ENCODE data around the gene B3GALNT1.

The B3GALNT1 gene

GRCh38 chr3:161104561-161105551, at the start of gene B3GALNT1:
TSS of gene B3GALNT1 (minus strand) at chr3:161105349. CDS start at chr3:161086754, 18,595 bp downstream.
- peak; percentile 9 for DNase-seq

- no peak for DNase-seq
Measured at GRCh38 chr3:161153480-161153879, 48.3 kb upstream of the B3GALNT1 start.

GRCh38 chr3:161150001-161150525, 44.9 kb upstream of the B3GALNT1 start:
- no peak for DNase-seq

- no peak for DNase-seq
Measured at GRCh38 chr3:161149529-161149928, 44.4 kb upstream of the B3GALNT1 start.

GRCh38 chr3:161148832-161149475, 43.8 kb upstream of the B3GALNT1 start:
- DNase-seq = no peak

GRCh38 chr3:161142486-161142885, 37.3 kb upstream of the B3GALNT1 start:
- DNase-seq = no peak

GRCh38 chr3:161139686-161140085, 34.5 kb upstream of the B3GALNT1 start:
- no peak for DNase-seq

- DNase-seq = no peak
Measured at GRCh38 chr3:161137260-161137659, 32.1 kb upstream of the B3GALNT1 start.

GRCh38 chr3:161132391-161132790, 27.2 kb upstream of the B3GALNT1 start:
- DNase-seq = no peak

GRCh38 chr3:161126495-161126894, 21.3 kb upstream of the B3GALNT1 start:
- DNase-seq = no peak

- DNase-seq = no peak
Measured at GRCh38 chr3:161117646-161118045, 12.5 kb upstream of the B3GALNT1 start.

- DNase-seq = no peak
Measured at GRCh38 chr3:161108840-161109239, 3.7 kb upstream of the B3GALNT1 start.

GRCh38 chr3:161107311-161107710, 2.2 kb upstream of the B3GALNT1 start:
- no peak for DNase-seq

GRCh38 chr3:161103776-161104385, 1.3 kb downstream of the B3GALNT1 start:
- no peak for DNase-seq

- no peak for DNase-seq
Measured at GRCh38 chr3:161101609-161102008, 3.5 kb downstream of the B3GALNT1 start.

- DNase-seq = no peak
Measured at GRCh38 chr3:161100994-161101393, 4.2 kb downstream of the B3GALNT1 start.

GRCh38 chr3:161096771-161097367, 8.3 kb downstream of the B3GALNT1 start:
- no peak for DNase-seq

GRCh38 chr3:161093895-161094294, 11.3 kb downstream of the B3GALNT1 start:
- no peak for DNase-seq

GRCh38 chr3:161084277-161084676, 20.9 kb downstream of the B3GALNT1 start:
- DNase-seq = no peak

GRCh38 chr3:161083131-161083530, 22.0 kb downstream of the B3GALNT1 start:
- no peak for DNase-seq

- no peak for DNase-seq
Measured at GRCh38 chr3:161082063-161082462, 23.1 kb downstream of the B3GALNT1 start.

- no peak for DNase-seq
Measured at GRCh38 chr3:161081633-161082032, 23.5 kb downstream of the B3GALNT1 start.

- no peak for DNase-seq
Measured at GRCh38 chr3:161073181-161073580, 32.0 kb downstream of the B3GALNT1 start.
